ENCODE measurements around the gene ZNRF2. TPM values are rescaled to one million over a fixed set of nuclear protein-coding genes. Genes with fewer than 3 reads are reported as not detected.

ZNRF2 gene
- total RNA-seq, 3 donors from 2014 or later = 8.0 to 9.4 (median 8.3) TPM

DNA sequence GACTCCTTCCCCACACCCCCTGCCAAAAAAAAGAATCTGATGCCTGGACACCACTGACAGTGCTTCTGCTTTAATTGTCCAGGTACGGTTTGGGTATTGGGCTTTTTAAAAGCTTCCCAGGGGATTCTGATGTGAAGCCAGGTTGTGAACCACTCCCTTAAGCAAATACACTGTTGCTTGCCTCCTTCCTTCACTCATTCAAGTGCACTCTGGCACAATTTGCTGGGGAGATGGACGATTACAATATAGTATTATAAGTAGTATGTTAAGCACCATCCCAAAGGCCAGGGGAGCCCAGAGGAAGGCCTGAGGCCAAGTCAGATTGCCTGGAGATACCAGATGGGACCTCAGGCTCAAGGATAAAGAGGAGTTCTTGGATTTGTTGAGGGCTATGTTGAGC, 12.3 kb upstream of the ZNRF2 start:
- peaks cover 3% of the 10 kb centered on the region for H3K36me3 Mint-ChIP-seq (ENCODE audit: insufficient read depth)
- H3K4me3 Mint-ChIP-seq = no peak overlapping the region
- H3K4me1 Mint-ChIP-seq (ENCODE audit: low read depth) = peaks cover 3% of the 10 kb centered on the region
- DNase-seq (no peak), ATAC-seq (no peak)
- no peaks in the 10 kb centered on the region for H3K9me3 Mint-ChIP-seq
- H3K27me3 Mint-ChIP-seq (ENCODE audit: low read depth) = no peaks in the 10 kb centered on the region

DNA sequence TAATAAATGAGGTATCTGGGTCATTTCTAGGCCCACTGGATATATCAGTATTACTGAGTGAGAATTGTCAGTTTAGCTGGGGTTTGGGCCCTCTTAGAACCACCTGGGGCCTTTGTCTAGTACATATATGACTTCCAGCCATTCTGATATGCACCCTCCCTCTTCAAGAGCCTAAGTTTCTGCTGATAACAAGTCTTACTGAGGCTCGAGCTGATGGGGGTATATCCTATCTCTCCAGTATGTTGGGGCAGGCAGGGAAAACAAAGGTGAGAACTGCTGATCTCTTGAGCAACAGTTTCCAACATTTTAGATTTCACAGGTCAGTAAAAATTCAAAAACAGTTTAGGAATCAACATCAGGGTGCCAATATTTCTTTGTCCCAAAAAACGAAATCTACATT, 10.8 kb upstream of the ZNRF2 start:
- no peaks in the 10 kb centered on the region for H3K9me3 Mint-ChIP-seq
- no peak overlapping the region for H3K4me3 Mint-ChIP-seq
- peaks cover 3% of the 10 kb centered on the region for H3K4me1 Mint-ChIP-seq (ENCODE audit: low read depth)
- H3K36me3 Mint-ChIP-seq (ENCODE audit: insufficient read depth) = peaks cover 1% of the 10 kb centered on the region
- ATAC-seq (no peak), DNase-seq (no peak)
- H3K27me3 Mint-ChIP-seq (ENCODE audit: low read depth) = no peaks in the 10 kb centered on the region

DNA sequence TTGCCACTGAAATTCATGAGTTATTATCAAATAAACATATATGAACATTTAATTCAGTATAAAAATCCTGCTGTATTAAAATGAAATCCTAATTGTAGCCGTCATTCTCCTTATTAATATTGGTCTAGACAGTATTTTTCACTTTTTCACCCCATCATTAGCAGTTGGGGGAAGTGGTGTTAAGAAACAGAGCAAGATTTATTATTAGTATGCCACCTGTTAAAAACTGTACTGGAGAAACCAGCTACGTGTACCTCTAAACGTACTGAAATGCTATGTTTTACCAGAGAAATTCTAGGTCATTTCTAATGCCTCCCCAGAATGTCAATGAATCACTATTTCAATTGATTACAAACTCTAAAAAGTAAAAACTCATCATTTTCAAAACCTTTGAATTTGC, 9.8 kb upstream of the ZNRF2 start:
- no peak for ATAC-seq
- H3K4me3 Mint-ChIP-seq = no peak overlapping the region

DNA sequence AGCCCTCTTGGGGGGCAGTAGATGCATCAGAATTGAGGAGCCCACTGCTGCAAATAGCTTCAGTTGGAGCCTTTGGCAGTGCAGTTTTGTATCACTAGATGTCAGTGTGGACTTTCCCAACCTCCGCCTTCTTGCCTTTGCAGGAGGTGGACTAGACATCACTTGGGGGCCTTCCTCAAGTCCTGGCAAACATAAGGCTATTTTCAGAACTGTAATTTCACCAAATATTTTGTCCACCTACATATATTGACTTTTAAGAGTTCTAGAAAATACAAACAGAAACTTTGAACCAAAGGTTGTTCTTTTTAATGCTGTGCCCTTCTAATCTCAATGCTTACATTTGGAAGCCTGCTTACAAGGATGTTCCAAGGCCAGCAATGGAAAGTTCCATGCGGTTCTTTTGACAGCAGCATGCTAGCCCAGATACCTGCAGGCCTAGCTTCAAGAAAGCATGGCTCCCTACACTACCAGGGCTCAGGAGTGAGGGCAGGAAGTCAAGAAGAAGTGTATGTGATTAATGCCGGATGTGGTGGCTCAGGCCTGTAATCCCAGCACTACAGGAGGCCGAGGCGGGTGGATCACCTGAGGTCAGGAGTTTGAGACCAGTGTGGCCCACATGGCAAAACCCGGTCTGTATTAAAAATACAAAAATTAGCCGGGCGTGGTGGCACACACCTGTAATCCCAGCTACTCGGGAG, 8.0 kb upstream of the ZNRF2 start:
- ATAC-seq = peak; percentile 81 to 82
- H3K27me3 Mint-ChIP-seq (ENCODE audit: low read depth) = no peaks in the 10 kb centered on the region
- DNase-seq = peak; percentile 50
- H3K4me1 Mint-ChIP-seq (ENCODE audit: low read depth) = peaks cover 6% of the 10 kb centered on the region
- H3K4me3 Mint-ChIP-seq = no peak overlapping the region
- H3K36me3 Mint-ChIP-seq (ENCODE audit: insufficient read depth) = peaks cover 3% of the 10 kb centered on the region
- H3K9me3 Mint-ChIP-seq = no peaks in the 10 kb centered on the region

More for the DNA sequence above, 9.8 kb upstream of the ZNRF2 start:
- no peak for DNase-seq
- no peaks in the 10 kb centered on the region for H3K9me3 Mint-ChIP-seq
- H3K36me3 Mint-ChIP-seq (ENCODE audit: insufficient read depth) = peaks cover 1% of the 10 kb centered on the region
- no peaks in the 10 kb centered on the region for H3K27me3 Mint-ChIP-seq (ENCODE audit: low read depth)
- H3K4me1 Mint-ChIP-seq (ENCODE audit: low read depth) = peaks cover 6% of the 10 kb centered on the region

DNA sequence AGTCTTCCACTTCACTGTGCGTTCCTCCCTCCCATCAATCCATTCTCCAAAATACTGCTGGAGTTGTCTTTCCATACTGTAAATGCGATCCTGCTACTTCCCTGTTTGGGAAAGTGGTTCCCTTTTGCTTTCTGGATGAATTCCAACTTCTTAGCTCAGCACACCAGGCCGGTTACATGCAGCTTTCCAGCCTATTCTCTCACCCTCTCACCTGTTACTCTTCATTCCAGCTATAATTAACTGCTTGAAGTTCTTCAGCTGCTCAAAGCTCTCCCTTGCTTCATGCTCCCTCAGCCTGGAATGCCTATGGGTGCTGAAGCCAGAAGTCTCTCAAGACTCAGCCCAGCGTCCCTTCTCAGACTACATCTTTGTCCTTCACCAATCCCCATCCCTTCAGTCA, 6.0 kb upstream of the ZNRF2 start:
- Mint-ChIP-seq H3K4me1 (ENCODE audit: low read depth) (peaks cover 6% of the 10 kb centered on the region), H3K36me3 (ENCODE audit: insufficient read depth) (peaks cover 3% of the 10 kb centered on the region), H3K27me3 (ENCODE audit: low read depth) (no peaks in the 10 kb centered on the region), H3K9me3 (no peaks in the 10 kb centered on the region), H3K4me3 (no peak overlapping the region)
- no peak for ATAC-seq
- DNase-seq = no peak

DNA sequence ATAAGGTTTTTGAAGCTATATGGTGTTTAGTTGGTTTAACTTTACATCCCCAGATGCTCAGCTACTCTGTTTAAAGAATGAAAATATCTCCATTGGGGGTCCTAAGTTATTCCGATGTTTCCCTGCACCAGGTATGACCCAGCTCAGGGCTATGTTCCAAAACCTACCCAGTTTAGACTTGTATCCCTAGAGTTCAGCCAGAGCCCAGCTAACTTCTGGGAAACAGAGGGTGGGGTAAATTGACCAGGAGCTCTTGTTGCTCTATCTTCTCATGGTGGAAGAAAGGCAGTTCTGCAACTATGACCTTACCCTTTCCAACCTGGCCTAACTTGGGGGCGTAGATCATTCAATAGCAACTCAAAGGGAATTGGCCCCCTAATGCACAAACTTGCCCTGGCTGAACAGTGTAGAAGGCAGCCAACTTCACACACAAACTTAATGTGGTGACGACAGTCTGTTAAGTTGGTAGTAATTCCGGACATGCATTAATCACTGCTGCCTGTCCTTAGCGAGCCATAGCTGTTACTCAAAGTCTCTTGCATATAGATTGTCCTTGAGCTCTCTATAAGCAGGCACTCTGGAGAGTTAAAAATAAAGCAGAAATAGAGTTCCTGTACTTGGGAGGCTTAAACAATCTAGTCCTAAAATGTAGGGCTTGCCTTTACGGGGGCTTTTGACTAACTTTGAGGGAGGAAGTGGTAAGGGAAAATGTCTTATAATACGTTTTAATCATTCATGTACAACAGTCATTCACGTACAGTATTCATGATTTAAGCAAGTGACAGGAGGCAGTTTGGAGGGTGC, 5.3 kb upstream of the ZNRF2 start:
- no peak for DNase-seq

DNA sequence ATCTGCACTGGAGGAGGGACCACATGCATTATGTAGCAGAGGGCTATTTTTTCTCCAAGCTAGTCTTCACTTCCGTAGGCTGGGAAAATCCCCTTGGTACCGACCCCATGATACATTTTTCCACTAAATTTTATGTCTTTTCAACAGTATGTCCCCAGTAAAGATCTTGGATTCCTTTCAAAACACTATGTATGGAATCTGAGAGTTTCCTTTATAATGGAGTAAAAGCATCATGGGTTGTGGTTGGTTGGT, 4.8 kb upstream of the ZNRF2 start:
- Mint-ChIP-seq H3K27me3 (ENCODE audit: low read depth) (no peaks in the 10 kb centered on the region), H3K9me3 (no peaks in the 10 kb centered on the region), H3K4me1 (ENCODE audit: low read depth) (peaks cover 9% of the 10 kb centered on the region), H3K36me3 (ENCODE audit: insufficient read depth) (peaks cover 3% of the 10 kb centered on the region), H3K4me3 (no peak overlapping the region)
- DNase-seq = no peak
- no peak for ATAC-seq

More for the DNA sequence above, 5.3 kb upstream of the ZNRF2 start:
- no peaks in the 10 kb centered on the region for H3K27me3 Mint-ChIP-seq (ENCODE audit: low read depth)
- peaks cover 9% of the 10 kb centered on the region for H3K4me1 Mint-ChIP-seq (ENCODE audit: low read depth)
- H3K4me3 Mint-ChIP-seq = no peak overlapping the region
- no peak for ATAC-seq
- H3K9me3 Mint-ChIP-seq = no peaks in the 10 kb centered on the region
- peaks cover 3% of the 10 kb centered on the region for H3K36me3 Mint-ChIP-seq (ENCODE audit: insufficient read depth)

DNA sequence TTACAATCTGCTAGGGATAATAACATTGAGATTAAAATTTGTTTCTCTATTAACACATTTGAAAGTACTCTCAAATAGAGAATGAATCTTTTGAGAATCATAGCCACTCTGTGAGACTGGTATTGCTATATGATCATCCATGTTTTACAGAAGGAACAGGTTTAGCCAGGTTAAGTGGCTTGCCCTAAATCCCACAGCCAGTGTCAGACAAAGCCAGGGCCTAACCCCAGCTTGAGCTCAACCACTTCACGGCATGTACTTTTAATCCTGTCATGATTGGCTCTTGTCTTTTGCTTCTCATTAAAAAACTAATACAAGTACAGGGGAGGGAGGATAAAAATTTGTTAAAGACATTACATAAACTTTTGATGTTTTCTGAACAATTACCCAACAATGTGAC, 3.8 kb upstream of the ZNRF2 start:
- Mint-ChIP-seq H3K4me1 (ENCODE audit: low read depth) (peaks cover 9% of the 10 kb centered on the region), H3K27me3 (ENCODE audit: low read depth) (no peaks in the 10 kb centered on the region), H3K4me3 (no peak overlapping the region), H3K36me3 (ENCODE audit: insufficient read depth) (peaks cover 1% of the 10 kb centered on the region), H3K9me3 (no peaks in the 10 kb centered on the region)
- ATAC-seq (no peak), DNase-seq (no peak)

DNA sequence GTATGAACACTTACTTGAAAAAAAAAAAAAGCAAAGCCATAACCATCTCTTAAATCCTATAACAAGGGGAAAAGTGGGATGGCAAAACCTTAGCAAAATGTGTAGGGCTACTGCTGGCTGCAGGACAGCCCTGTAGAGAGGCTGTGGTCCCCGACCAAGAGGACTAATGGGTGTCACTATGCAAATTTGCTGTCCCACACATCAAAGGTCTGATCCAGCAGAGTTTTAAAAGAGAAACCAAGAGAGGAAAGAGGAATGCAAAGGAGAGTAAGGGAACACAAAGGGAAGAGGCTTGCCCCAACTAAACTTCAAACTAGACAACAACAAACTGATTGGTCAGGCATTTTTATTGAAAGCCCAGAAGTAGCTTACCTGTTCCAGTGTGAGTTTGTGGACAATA, 3.1 kb upstream of the ZNRF2 start:
- Mint-ChIP-seq H3K4me1 (ENCODE audit: low read depth) (peaks cover 14% of the 10 kb centered on the region), H3K9me3 (no peaks in the 10 kb centered on the region), H3K4me3 (no peak overlapping the region), H3K36me3 (ENCODE audit: insufficient read depth) (peaks cover 1% of the 10 kb centered on the region), H3K27me3 (ENCODE audit: low read depth) (no peaks in the 10 kb centered on the region)
- ATAC-seq (no peak), DNase-seq (no peak)

DNA sequence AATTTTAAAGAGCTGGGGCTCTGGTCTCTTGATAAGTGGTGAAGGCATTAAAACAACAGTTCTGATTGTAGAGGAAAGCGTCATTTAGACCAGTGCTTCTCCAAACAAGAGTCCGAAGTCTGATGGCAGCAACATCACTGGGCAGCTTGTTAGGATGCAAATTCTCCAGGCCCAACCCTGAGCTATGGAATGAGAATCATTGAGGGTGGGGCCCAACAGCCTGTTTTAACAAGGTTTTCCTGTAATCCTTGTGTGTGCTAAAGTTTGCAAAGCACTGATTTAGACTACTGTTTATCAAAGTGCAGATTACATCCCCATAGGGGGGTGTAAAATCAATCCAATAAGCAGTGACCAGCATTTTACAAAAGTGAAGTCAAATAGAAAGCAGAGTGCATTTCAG, 2.6 kb upstream of the ZNRF2 start:
- ATAC-seq = no peak
- DNase-seq = no peak
- H3K4me3 Mint-ChIP-seq = no peak overlapping the region
- H3K27me3 Mint-ChIP-seq (ENCODE audit: low read depth) = no peaks in the 10 kb centered on the region
- no peaks in the 10 kb centered on the region for H3K9me3 Mint-ChIP-seq
- peaks cover 17% of the 10 kb centered on the region for H3K4me1 Mint-ChIP-seq (ENCODE audit: low read depth)
- peaks cover 1% of the 10 kb centered on the region for H3K36me3 Mint-ChIP-seq (ENCODE audit: insufficient read depth)

DNA sequence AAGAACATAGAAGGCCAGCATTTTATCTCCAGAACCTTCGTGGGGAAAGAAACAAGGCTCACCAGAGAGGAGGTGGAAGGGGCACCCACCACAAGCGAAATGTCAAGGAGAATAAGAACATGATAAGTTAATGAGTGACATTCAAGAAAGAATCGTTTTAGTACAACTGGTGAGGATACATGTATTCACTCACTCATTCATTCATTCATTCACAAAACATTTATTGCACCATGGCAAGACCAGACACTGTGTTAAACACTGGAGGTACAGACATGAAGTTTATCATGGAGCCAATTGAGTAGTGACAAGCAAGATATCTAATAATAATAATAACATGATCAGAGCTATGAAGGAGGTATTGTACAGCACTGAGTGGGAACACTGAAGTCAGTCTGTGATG, 1.7 kb upstream of the ZNRF2 start:
- Mint-ChIP-seq H3K36me3 (ENCODE audit: insufficient read depth) (peaks cover 1% of the 10 kb centered on the region), H3K4me1 (ENCODE audit: low read depth) (peaks cover 23% of the 10 kb centered on the region), H3K9me3 (no peaks in the 10 kb centered on the region), H3K4me3 (no peak overlapping the region), H3K27me3 (ENCODE audit: low read depth) (no peaks in the 10 kb centered on the region)
- ATAC-seq = no peak
- no peak for DNase-seq

DNA sequence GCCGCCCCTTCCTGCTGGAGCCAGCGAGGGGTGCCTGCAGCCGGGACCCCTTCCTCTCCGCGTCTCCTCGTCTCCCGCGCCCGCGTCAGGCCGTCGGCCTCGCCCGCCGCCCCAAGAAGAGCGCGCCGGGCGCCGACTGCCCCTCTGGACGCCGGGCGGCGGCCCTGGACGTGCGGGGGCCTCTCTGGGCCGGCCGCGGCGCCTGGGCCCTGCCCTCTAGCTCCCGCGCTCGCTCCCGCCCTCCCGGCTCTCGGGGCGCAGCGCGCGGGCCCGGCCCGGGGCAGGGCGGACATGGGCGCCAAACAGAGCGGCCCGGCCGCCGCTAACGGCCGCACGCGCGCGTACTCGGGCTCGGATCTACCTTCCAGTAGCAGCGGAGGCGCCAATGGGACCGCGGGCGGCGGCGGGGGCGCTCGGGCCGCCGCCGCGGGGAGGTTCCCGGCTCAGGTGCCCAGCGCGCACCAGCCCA, 704 bp downstream of the ZNRF2 start:
- peak; percentile 30 for DNase-seq
- peak overlapping the region; percentile 80 for H3K4me3 Mint-ChIP-seq
- H3K27me3 Mint-ChIP-seq (ENCODE audit: low read depth) = no peaks in the 10 kb centered on the region
- no peaks in the 10 kb centered on the region for H3K9me3 Mint-ChIP-seq
- peaks cover 41% of the 10 kb centered on the region for H3K4me1 Mint-ChIP-seq (ENCODE audit: low read depth)
- peaks cover 1% of the 10 kb centered on the region for H3K36me3 Mint-ChIP-seq (ENCODE audit: insufficient read depth)
- peak; percentile 7 to 8 for ATAC-seq

DNA sequence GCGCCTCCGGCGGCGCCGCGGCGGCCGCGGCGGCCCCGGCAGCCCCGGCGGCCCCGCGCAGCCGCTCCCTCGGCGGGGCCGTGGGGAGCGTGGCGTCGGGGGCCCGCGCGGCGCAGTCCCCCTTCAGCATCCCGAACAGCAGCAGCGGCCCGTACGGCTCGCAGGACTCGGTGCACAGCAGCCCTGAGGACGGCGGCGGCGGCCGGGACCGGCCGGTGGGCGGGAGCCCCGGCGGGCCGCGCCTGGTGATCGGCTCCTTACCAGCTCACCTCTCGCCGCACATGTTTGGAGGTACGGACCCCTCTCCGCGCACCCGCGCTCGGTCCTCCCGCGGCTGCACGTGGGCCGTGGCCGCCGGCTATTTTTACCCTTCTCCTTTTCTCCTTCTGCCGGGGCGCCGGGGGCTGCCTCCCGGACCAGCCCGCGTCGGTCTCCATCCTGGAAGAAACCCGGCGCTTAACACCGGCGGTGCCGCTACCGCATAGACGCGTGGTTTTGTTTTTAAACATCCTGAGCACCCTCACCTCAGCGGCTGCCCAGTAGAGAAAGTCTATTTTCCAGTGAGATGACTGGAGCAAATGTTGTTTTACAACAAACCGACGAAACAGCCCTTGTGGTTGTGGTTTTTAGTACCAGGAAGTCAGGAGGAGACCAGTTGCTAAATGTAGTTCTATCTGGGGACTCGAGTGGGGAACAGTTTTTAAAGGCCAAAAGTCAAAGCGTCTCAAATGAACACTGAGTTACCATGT, 1.3 kb downstream of the ZNRF2 start:
- DNase-seq (peak; percentile 30), ATAC-seq (peak; percentile 8 to 9)
- H3K36me3 Mint-ChIP-seq (ENCODE audit: insufficient read depth) = peaks cover 1% of the 10 kb centered on the region
- peaks cover 45% of the 10 kb centered on the region for H3K4me1 Mint-ChIP-seq (ENCODE audit: low read depth)
- no peaks in the 10 kb centered on the region for H3K9me3 Mint-ChIP-seq
- no peaks in the 10 kb centered on the region for H3K27me3 Mint-ChIP-seq (ENCODE audit: low read depth)
- peak overlapping the region; percentile 99 for H3K4me3 Mint-ChIP-seq

DNA sequence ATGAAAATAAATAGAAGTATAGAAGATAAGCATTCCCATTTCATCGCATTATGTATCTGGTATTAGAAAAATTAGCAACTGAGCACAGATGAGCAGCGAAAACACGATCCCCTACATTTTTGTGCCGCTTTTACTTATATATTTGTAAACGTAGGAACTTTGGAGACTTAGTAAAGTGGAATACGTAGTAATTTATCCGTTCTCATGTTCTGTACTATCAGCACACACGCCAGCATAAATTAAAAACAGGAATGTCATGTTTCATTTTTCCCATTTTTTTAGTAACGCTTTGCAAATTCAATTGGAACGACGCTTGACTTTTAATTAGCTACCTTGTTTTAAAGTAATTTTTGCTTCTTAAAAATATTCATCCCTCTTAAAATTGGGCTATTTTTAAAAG, 2.4 kb downstream of the ZNRF2 start:
- DNase-seq (no peak), ATAC-seq (no peak)
- H3K9me3 Mint-ChIP-seq = no peaks in the 10 kb centered on the region
- peaks cover 2% of the 10 kb centered on the region for H3K36me3 Mint-ChIP-seq (ENCODE audit: insufficient read depth)
- H3K27me3 Mint-ChIP-seq (ENCODE audit: low read depth) = no peaks in the 10 kb centered on the region
- H3K4me3 Mint-ChIP-seq = peak overlapping the region; percentile 99
- H3K4me1 Mint-ChIP-seq (ENCODE audit: low read depth) = peaks cover 55% of the 10 kb centered on the region
